GM19238 (cell line): ENCODE results near the gene TWF2.

Experiments
- DNase-seq: peaks from one replicate; pipeline ENCODE4 v3.0.0; 2011; ENCODE audit warnings: low spot score; ENCODE audit not compliant: insufficient read length

TWF2 gene

DNA sequence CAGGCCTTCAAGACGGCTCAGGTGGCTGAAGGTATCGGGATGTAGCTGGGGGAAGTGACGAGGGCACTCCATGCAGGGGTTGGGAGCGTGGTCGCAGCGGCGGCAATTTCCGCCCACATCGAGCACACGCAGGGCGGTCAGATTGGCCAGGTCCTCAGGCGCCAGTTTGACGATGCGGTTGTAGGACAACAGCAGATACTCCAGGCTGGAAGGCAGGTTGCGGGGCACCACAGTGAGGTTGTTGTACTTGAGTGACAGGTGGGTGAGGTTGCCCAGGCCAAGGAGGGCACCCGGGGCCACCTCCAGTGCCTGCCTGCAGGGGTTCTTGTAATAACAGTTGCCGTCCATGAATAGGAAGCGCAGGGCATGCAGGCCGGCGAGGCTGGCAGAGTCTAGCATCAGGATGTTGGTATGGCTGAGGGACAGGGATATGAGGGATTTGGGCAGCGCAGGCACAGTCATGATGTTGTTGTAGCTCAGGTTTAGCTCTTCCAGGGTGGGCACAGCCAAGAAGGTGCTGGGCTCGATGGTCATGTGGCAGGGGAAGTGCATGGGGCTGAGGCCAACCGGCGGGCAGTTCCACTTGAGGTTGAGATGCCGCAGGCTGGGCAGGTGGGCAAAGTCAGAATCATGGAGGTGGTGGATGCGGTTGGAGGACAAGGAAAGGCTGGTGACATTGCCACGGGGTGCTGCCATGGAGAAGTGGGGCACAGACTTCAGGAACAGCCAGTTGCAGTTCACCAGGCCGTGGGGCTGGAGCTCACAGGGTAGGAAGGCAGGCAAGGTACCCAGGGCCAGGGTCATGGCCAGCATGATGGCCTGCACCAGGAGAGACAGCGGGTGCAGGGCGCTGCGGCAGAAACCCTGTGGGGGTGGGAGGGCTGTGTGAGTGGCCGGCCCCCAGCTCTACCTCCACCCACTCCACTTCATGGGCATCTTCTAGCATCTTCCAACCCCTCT is 15.2 kb downstream of the TWF2 start:
- no peak for DNase-seq

DNA sequence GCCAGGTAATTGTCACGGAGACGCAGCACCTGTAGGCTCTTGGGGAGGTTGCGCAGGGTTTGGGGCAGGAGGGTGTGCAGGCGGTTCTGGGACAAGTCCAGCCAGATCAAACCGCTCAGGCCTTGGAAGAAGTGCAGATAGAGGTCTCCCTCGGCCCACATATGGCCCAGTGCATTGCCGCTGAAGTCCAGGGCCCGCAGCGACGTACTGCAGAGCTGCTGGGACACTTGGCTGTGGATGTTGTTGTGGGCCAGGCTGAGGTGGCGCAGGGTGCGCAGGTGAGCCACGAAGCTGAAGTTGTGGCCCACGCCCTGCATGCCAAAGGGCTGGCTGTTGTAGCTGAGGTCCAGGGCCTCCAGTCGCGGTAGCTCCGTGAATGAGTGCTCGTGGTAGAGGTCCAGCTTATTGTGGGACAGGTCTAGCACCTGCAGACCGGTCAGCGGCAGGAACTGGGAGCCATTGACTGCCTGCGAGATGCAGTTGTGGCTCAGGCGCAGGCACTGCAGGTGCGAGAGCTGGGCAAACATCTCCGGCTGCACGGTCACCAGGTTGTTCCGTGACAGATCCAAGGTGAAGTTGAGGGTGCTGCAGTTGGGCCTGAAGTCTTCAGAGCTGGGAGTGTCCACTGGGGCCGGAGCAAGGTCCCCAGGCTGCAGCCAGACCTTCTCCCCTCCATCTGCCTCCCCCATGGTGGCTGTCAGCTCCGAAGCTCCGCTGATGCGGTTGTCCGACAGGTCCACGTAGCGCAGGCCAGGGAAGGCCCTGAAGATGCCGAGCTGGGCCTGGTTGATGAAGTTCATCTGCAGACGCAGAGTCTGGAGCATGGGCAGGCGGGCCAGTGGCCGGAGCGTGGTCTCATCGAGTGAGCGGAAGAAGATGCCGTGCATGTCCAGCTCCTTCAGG is 16.4 kb downstream of the TWF2 start:
- no peak for DNase-seq

DNA sequence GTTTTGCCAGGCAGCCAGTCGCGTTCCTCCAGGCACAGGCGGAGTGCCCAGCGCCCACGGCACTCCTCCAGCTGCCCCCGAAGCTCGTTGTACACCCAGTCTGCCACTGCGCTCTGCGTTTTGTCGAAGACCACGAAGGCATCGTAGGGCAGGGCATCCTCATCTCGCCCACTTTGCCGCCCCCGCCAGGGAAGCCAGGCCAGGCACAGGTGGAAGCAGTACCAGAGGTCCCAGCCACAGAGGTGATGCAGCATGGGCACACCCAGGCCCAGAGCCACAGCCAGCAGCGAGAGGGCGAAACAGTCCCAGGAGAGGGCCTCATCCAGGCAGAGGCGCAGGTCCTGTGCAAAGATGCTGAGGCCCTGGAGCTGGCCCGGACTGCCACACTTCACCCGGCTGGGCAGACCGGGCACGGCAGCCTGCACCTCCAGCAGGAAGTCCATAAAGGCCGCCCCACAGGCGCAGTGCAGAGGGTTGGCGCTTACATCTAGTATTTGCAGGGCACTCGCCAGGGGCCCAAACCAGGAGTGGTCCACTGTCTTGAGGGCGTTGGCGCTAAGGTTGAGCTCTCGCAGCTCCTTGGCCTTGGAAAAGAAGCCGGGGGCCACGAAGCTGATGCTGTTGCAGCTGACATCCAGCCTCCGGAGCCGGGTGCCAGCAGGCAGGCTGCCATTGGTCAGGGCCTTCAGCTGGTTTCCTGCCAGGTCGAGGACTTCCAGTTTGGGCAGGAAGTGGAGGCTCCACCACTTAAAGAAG is 17.2 kb downstream of the TWF2 start:
- no peak for DNase-seq

DNA sequence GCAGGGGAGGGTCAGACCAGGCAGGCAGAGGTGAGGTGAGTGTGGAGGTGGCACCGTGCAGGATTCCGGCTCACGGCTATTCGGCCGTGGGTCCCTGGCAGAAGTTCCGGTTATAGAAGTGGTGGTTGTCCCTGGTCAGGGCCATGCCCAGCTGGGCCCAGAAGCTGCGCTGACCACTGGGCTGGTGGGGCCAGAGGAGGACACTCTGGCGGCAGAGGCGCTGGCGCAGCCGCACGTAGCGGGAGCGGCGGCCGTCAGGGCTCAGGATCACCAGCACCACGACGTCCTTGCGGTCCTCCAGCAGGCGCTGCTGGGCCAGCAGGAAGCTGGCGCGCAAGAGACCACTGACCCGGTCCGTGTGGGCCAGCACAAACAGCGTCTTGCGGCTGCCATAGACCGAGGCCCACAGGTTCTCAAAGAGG is 17.8 kb downstream of the TWF2 start:
- DNase-seq: no peak

DNA sequence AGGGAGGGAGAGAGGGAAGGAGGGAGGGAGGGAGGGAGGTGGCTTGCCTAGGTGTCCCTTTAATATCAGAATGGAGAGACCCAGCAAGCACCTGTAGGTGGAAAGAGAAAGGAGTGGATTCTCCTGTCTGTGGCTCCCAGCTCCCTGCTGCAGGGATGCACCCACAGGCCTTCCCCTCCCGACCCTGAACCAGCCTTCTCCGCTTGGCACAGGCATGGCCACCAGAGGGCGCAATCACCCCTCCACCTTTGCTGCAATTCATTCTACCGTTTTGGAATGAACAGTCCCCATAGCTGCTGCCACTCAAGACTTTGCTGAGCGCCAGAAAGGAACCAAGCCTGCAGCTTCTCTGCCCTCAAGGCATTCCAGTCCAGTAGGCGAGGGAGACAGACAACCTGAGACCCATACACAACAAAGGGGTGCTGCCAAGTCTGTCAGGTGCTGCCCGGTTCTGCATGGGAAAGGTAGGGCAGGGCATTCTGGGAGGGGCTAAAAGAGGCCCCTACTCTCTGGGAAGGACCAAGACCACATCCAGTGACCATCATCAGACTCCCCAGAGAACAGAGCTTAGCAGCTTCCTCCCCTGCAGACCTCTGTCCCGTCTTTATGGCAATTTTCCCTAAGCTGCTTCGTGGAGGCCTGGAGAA is 18.5 kb downstream of the TWF2 start:
- peak; percentile 78 for DNase-seq

DNA sequence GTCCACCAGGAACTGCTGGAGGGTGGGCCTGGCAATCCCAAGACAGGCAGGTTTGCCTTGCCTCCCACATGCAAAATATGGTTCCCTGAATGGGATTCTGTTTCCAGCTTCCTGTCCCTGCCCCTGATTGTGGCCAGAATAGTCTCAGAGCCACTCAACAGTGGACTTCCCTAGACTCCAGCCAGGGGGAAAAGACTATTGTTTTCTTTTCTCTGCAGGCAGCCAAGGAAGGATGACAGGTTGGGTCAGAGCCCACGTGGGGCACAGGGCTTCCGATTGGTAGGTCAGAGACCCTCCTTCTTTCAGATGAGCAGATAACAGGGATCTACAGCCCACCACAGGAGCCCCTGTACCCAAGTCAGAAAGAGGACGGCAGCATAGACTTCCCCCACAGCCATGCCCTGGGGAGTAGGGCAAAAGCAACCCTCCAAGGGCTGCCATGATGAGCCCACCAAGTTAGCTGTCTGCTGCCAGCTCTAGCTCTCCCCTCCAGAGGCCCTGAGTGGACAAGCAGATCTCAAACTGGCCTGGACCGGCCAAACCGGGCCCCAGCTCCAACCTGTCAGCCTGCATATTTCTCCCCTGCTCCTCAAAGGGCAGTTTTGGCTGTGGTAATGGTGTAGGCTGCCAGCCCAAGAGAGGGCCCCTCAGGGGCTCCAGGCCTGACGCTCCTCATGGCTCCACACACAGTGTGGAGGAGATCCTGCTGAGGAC is 19.9 kb downstream of the TWF2 start:
- DNase-seq: no peak

DNA sequence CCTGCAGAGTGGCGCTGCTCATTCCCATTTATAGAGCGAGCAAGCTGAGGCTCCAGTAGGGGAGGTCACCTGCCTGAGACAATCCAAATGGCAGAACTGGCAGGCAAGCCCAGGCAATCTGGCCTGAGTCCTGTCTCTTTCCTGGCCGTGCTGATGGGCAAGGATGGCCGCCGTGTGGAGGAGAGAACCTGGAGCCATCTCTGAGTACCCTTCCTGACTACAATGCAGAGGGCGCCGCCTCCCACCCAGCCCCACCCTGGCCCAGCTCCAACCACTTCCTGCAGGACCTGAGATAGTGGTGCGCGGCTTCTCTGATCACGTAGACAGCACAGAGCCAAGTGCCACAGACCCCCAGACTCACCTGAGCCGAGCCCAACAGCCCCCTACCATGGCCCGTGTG is 20.5 kb downstream of the TWF2 start:
- DNase-seq: no peak

DNA sequence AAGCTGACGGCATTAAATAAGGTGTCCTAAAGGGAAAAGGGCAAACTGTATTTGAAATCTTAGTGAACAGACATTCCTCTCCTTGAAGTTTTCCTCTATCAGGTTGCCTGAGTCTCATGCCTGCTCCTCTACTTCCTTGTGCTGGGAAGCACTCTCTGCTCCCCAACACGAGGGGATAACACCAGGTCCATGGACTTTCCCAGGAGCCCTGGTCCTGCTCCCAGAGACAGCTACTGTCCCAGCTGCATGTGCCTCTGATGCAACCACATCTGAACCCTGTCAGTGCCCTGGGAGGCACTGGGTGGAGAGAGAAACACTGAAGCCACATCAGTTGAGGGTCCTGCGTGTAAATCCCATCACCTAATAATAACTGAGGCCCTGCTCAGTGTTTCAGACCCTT is 20.9 kb downstream of the TWF2 start:
- DNase-seq: no peak

DNA sequence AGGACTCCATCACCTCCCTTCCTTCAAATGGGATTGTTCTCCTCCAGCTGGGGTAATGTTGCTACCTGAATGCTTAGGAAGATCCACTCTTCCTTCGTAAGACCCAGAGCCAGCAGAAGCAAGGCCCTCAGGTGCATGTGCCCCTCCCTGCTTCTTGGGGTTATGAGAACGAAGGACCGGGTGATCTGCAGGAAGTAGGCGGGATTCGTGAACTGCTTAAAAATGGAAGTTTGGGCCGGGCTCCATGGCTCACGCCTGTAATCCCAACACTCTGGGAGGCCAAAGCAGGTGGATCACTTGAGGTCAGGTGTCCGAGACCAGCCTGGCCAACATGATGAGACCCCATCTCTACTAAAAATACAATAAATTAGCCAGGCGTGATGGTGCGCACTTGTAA is 21.6 kb downstream of the TWF2 start:
- no peak for DNase-seq

DNA sequence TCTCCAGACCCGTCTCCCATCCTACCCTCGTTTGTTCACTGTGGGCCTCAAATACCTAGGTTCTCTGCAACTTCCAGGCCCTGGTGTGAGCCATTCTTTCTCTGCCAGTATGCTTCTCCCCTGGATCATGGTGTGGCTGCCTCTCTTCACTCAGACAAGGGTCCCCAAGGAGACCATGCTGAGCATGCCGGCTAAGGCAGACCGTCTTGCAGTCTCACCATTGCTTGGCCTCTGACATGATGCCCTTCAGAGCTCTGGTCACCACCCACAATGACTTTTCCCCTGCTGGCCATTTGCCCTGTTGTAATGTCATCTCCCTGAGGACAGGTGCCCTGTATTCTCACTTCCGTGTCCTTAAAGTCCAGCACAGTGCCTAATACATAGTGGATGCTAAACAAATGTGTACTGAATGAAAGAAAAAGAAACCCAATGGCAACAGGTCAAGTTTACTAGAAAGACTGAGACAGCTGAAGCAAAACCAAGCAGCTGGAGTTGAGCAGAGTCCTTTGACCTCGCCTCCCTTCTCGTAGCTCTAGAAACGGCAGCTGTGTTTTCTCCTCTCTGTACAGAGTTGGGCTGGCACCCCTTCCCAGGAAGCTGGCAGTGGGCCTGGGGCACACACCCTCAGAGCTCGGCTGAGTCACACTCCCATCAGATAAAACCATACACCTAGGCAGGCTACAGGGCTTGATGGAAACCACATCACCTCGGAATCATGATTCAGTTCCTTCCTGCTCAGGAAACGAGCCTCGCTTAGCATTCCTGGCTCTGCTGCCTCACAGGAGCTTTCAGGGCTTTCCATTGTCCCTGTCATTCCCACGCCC is 22.2 kb downstream of the TWF2 start:
- no peak for DNase-seq

DNA sequence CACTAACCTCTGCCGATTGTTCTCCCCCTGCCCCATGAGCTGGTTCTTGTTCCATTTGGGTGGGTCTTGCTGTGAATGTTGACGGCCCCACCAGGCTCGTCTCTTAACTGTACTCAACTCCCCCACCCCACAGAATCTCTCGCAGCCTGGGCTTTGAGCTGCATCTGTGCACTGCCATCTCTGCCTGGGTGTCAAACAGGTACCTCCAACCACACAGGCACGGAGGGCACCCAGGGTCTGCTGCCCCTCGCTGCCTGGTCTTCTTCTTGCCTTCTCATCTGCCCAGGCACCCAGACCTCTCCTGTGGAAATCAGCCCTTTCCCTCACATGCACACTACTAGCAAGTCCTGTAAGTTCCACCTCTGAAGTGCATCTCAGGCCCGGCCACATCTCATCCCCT is 23.6 kb downstream of the TWF2 start:
- no peak for DNase-seq

DNA sequence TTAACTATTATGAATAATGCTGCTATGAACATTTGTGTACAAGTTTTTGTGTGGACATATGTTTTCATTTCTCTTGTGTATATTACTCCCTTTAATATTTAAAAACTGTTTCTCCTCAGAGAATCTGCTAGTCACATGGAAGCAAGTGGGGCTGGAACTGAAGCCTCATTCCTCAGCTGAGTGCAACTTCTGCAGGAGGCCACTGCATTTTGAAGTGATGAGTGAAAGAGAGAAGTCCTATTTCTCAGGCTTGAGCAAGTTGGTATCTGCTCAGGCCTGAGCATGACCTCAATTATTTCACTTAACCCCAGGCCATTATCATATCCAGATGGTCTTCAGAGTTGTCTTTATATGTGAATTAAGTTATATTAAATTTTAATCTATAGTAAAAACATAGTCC is 25.1 kb downstream of the TWF2 start:
- DNase-seq: no peak

DNA sequence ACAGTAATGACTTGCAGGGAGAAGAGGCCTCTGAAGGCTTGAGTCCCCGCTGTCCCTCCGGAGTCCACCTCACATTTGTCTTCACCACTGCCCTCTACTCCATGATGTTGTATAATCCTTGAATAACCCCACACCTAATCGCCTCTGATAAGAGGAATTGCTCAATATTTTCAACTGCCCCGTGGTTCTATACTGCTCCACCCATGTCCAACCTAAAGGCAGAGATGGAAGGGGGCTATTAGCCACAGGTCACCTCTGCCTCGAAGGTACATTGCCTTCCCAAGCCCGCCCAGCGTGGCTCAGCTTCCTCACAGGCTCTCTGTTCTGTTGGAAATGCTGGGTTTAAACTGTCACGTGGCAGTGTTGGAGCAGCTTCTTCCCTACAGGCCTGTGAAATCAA is 26.0 kb downstream of the TWF2 start:
- DNase-seq: no peak

DNA sequence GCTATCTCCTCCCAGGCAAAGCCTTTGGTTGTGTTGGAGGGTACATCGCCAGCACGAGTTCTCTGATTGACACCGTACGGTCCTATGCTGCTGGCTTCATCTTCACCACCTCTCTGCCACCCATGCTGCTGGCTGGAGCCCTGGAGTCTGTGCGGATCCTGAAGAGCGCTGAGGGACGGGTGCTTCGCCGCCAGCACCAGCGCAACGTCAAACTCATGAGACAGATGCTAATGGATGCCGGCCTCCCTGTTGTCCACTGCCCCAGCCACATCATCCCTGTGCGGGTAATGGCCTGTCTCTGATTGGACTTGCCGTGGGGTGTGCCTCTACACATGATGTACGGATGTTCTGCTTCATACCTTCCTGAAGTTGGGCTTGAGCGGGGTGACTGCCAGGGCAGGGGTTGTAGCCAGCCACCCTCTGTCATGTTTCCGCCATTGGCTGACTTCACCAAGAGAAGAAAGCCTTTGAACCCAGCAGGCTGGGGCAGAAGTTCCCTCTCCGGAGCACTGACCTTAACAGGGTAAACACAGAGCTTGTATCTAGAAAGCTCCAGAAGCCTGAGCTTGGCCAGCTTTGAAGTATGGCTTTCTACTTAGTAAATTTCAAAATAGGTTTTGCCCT is 27.6 kb downstream of the TWF2 start:
- DNase-seq: no peak

DNA sequence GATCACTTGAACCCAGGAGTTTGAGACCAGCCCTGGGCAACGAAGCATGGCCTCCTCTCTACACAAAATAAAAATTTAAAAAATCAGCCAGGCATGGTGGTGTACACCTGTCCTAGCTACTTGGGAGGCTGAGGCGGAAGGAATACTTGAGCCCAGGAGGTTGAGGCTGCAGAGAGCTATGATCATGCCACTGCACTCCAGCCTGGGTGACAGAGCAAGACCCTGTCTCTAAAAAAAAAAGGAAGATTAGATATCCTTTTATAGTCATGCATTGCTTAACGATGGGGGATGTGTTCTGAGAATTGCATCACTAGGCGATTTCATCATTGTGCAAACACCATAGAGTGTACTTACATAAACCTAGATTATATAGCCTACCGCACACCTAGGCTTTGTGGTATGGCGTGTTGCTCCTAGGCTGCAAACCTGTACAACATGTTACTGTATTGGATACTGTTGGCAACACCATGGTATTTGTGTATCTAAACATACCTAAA is 28.4 kb downstream of the TWF2 start:
- DNase-seq: no peak

DNA sequence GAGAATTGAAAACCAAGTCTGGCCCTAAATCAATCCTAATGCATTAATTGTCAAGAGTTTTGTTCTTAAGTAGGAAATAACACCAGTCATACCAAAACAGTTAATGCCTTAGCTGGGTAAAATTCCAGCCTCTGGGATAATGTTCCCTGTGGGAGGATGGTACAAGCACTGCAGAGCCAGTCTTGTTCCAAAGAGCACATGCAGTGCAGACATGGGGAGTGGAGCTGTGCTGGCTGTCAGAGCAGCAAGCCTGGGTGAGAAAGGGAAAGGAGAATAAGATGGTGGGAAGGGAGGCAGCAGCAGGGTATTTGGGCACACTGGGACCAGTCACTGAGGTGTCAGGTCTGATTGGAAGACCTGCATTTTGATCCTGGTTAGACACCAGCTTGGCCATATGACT is 28.9 kb downstream of the TWF2 start:
- no peak for DNase-seq

DNA sequence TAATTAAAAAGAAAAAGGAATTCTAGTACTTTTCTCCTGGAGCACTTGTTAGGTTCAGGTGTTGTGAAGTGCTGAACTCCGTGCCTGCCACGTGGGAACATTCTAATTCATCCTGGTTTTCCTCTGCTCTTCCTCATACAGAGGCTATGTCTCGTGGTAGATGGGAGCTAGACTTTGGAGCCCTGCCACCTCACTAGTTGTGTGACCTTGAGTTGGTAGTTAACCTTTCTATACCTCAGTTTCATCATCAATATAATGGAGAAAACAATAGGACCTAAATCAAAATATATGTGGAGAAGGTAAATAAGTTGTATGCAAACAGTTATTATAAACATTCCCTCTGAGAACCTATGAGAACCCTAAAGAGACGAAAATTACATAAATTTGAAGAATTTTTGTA is 30.4 kb downstream of the TWF2 start:
- no peak for DNase-seq

DNA sequence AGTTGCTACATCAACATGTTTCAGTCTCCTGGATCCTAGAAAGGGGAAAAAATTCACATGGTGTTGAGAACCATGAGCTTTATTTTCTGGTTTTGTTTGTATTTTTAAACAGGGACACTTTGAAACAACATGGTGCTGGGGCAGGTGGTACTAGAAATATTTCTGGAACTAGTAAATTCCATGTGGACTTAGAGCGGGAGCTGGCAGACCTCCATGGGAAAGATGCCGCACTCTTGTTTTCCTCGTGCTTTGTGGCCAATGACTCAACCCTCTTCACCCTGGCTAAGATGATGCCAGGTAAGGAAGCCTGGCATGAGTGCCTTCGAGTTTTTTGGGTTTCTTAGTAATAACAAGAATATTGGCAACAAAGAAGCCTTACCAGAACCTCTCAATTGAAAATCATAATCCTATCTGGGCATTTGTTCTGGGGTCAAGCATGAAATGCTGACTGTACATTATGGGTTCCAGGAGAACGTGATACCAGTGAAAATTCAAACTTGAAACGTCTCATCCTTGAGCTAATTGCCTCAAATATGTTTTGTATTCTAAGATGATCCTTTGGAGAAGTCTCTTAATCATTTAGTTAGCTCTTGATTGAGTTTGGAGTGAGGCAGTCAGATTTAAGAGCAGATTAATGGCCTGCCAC is 33.1 kb downstream of the TWF2 start:
- DNase-seq: no peak
